HG03460 (cell line): ENCODE results near the gene NFX1.

Source experiments
- ATAC-seq: cut with Tn5 transposase; IDR thresholded peaks from one replicate; pipeline ENCODE4 v1.9.1; 2021; ENCODE audit not compliant: unreplicated experiment

The NFX1 gene

GRCh38 chr9:33415501-33416038 is 125.3 kb downstream of the NFX1 start:
- ATAC-seq: no peak

- ATAC-seq: no peak
Measured at GRCh38 chr9:33416996-33417395, 126.7 kb downstream of the NFX1 start.

- ATAC-seq: no peak
Measured at GRCh38 chr9:33418090-33418489, 127.8 kb downstream of the NFX1 start.

- ATAC-seq: no peak
Measured at GRCh38 chr9:33419708-33420303, 129.5 kb downstream of the NFX1 start.
